AG20443 (cell line): ENCODE data around the gene SYNGR2.
A peak's percentile ranks its signal among the peaks of the same experiment; 100 is the strongest.
"Not testable (repeated sequence)": the region's sequence is repeated elsewhere in the genome, so short reads cannot be mapped to it uniquely, and the experiment has no call there.

ENCODE experiments used
- DNase-seq: peaks from one replicate; pipeline ENCODE4 v3.0.0; 2012; ENCODE audit warnings: low spot score, mixed read lengths

SYNGR2 gene

DNA sequence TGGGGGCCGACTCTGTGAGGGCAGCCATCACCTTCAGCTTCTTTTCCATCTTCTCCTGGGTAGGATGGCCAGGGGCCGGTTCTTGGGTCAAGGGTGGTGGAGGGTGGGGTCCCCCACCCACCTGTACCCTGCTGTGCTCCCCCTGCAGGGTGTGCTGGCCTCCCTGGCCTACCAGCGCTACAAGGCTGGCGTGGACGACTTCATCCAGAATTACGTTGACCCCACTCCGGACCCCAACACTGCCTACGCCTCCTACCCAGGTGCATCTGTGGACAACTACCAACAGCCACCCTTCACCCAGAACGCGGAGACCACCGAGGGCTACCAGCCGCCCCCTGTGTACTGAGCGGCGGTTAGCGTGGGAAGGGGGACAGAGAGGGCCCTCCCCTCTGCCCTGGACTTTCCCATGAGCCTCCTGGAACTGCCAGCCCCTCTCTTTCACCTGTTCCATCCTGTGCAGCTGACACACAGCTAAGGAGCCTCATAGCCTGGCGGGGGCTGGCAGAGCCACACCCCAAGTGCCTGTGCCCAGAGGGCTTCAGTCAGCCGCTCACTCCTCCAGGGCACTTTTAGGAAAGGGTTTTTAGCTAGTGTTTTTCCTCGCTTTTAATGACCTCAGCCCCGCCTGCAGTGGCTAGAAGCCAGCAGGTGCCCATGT lies 3.3 kb downstream of the SYNGR2 start:
- not testable (repeated sequence) for DNase-seq

GRCh38 chr17:78172249-78173051 lies 4.1 kb downstream of the SYNGR2 start:
- no peak for DNase-seq

DNA sequence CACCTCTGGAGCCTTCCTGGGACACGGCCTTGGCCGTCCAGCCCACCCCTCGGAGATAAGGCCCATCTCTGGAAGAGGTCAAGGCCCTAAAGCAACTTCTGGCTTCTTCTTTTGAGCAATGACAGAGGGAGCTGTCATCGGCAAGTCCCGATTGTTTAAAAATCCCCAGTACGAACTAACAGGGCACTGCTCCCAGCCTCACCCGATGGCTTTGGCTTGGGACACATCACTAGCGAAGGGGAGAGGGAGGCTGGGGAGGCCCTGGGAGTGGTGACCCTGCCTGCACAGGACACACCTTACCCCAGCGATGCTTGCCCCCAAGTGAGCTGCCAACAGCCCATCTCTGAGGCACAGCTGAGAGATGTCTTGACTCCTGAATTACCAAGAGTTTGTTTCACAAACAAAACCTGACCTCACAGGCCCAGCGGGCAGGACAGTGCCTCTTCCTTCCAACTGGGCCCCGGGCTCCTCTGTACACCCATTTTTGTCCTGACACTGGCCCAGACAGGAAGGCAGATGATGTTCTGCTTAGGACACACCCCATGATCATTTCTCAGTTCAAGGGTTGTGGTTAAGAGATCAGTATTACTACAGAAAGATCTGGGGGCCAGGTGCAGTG lies 4.8 kb downstream of the SYNGR2 start:
- no peak for DNase-seq

GRCh38 chr17:78174346-78174869 lies 6.0 kb downstream of the SYNGR2 start:
- no peak for DNase-seq

DNA sequence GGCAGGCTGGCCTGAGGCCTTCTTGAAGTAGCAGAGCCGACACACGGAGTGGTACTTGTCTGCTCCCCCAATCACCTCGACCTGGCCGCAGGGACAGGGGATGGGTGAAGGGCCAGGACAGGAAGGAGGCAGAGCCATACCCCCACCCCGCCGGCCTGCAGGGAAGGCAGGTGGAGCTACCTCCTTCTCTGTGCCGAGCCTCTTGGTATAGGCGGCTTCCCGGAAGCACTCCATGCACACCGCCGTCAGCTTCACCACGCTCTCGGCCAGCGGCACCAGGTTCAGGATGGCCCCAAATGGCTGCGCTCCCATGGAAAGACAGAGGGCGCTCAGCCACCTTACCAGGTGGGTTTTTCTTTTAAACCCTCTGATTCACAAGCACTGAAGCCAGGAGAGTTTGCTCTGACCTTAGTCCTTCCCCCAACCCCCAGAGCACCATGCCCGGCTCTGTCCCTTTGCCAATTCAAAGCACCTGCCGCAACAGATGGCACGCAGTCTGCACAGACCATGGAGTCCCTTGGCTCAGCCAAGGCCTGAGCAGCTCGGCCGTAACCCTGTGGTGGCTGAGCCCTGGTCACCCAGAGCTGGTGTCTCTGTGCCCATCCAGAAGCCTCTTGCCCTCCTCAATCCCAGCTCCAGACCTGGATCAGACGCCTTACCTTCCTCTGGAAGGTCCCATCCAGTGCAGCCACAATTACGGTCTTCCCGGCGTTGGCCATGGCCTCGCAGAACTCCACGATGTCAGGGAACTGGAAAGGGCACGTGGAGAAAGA lies 6.7 kb downstream of the SYNGR2 start:
- DNase-seq, result no peak

GRCh38 chr17:78175643-78175981 lies 7.2 kb downstream of the SYNGR2 start:
- DNase-seq, result no peak

- peak; percentile 74 for DNase-seq
Observed at GRCh38 chr17:78176548-78177025, 8.2 kb downstream of the SYNGR2 start.

DNA sequence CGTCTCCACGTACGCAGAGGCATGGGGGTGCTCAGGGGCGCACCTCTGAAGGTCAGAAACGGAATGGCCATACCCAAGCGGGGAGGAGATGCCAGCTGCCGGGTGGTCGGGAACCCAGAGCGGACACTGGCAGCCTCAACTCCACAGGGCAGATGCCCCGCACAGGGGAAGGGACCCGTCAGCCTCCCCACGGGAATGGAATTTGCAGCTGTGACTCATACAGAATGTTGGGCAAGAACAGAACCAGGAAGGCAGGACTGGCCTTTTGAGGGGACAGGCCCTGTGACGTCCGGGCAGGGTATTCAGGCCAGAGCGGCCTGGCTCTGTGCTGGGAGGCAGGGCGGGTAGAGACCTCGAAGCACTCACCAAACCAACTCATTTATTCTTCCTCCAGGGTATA lies 11.0 kb downstream of the SYNGR2 start:
- DNase-seq, result peak; percentile 65

- DNase-seq, result no peak
Observed at GRCh38 chr17:78180083-78180482, 11.7 kb downstream of the SYNGR2 start.

DNA sequence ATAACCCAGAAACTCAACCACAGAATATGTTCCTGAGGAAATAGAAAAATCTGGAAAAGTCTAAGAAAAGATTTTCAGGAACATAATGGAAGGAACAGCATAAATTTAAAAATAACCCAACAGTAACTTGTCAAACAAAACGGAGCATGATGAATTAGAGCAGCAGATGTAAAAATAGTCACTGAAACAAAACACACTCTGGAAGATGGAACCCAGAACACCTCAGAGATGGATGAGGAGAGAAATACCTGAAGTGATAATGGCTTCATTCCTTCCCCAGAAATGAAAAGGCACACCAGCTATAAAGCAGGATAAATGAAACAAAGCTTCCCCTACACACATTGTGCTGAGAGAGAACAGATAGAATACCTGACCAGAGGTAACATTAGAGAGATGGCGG lies 12.1 kb downstream of the SYNGR2 start:
- no peak for DNase-seq

DNA sequence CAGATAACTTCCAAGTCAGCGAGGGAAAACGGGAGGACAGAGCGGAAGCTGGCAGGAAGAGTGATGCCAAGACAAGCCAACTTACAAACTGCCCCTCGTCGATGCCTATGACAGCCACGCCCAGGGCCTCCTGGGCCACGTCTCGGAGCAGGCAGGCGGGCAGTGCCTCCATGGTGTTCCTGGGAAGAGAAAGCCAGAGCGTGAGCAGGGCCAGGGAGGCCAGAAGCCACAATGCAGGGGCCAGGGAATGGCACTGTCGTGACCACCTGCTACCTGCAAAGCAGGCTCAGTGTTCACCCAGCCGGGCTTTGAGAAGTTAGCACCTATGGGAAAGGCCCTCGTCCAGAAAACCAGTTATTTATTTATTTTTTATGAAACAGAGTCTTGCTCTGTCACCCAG lies 14.1 kb downstream of the SYNGR2 start:
- DNase-seq, result no peak

DNA sequence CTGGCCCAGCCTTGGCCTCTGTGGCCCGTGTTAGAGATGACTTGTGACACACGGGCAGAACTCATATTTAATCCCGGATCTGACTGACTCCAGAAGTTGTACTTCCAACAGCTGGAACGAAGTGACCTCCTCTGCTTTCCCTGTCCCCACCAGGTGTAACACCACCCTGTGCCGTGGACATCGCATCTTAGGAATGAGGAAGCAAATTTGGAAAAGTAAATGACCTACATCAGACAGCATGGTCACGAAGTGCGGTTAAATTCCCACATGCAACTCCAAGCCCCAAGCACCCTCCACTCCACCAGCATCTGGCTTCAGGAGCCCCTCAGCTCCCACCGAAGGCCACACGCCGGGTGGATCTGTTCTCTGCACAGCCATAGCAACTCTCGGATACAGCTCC lies 15.5 kb downstream of the SYNGR2 start:
- no peak for DNase-seq

GRCh38 chr17:78184351-78184750 lies 16.0 kb downstream of the SYNGR2 start:
- no peak for DNase-seq

- DNase-seq, result no peak
Observed at GRCh38 chr17:78184868-78185267, 16.5 kb downstream of the SYNGR2 start.

DNA sequence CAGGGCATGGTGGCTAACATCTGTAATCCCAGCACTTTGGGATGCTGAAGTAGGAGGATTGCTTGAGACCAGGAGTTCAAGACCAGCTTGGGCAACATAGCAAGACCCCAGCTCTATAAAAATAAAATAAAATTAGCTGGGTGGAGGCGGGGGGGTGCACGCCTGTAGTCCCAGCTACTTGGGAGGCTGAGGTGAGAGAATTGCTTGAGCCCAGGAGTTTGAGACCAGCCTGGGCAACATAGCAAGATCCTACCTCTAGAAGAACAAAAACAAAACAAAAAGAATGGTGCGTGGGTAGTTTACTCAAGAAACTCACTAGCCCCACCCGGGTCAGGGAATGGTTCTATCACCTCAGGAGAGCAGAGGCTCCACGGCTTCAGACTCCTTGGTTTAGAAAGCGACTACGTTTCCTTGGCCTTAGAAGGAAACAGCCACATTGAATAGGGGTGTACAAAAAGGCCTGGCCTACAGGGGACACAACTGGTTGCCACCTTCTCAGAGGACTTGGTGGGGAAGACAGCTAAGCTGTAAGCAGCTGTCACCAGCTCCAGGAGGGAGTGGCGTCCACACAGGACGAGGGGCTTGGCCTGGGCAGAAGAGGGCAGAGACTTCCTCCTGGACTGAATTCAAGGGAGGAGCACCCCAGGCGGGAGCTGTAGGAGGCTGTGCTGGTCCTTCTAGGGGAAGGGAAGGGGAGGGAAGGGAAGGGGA lies 17.8 kb downstream of the SYNGR2 start:
- peak; percentile 55 for DNase-seq

GRCh38 chr17:78186692-78187595 lies 18.6 kb downstream of the SYNGR2 start, which contains the start of the genes AFMID and TK1:
Gene AFMID, plus strand, starts transcription at chr17:78187362. Its CDS starts 9 bp downstream, at chr17:78187371.
Gene TK1, minus strand, starts transcription at chr17:78187052. Its CDS starts 58 bp downstream, at chr17:78186994.
- peak; percentile 100 for DNase-seq

GRCh38 chr17:78196716-78197115 lies 28.3 kb downstream of the SYNGR2 start:
- no peak for DNase-seq

- no peak for DNase-seq
Observed at GRCh38 chr17:78197147-78197832, 28.9 kb downstream of the SYNGR2 start.

- DNase-seq, result no peak
Observed at GRCh38 chr17:78200451-78200850, 32.1 kb downstream of the SYNGR2 start.

- no peak for DNase-seq
Observed at GRCh38 chr17:78202666-78203065, 34.3 kb downstream of the SYNGR2 start.
